ENCODE measurements around the gene DNAH11.

GRCh38 chr7:21891291-21891690 is 348.5 kb downstream of the DNAH11 start:
- no peak for TF ChIP-seq POLR2A (IDR thresholded peaks at IDR 0.05)
- TF ChIP-seq CTCF (IDR thresholded peaks at IDR 0.05), result no peak
